Measurements from ENCODE around the gene COL6A1.

DNA sequence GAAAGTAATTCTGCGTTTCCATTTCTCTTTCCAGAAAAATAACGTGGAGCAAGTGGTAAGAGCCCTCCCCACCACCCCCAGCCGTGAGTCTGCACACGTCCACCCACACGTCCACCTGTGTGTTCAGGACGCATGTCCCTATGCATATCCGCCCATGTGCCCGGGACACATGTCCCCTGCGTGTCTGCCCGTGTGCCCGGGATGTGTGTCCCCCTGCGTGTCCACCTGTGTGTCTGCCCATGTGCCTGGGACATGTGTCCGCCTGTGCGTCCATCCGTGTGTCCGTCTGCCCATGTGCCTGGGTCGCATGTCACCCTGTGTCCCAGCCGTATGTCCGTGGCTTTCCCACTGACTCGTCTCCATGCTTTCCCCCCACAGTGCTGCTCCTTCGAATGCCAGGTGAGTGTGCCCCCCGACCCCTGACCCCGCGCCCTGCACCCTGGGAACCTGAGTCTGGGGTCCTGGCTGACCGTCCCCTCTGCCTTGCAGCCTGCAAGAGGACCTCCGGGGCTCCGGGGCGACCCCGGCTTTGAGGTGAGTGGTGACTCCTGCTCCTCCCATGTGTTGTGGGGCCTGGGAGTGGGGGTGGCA, 5.6 kb downstream of the COL6A1 start:
- TF ChIP-seq ELF1 (IDR thresholded peaks at IDR 0.05) (no peak), EP300 (IDR thresholded peaks at IDR 0.05; ENCODE audit: borderline replicate concordance in 1 of 2, low read depth in 1 of 2, low read length in 1 of 2) (no peak), PBX3 (IDR thresholded peaks at IDR 0.05) (no peak), TAF1 (IDR thresholded peaks at IDR 0.05; ENCODE audit: borderline replicate concordance, low read depth, low read length) (no peak), EZH2phosphoT487 (IDR thresholded peaks at IDR 0.05; ENCODE audit: borderline replicate concordance, low read depth) (no peak), USF1 (IDR thresholded peaks at IDR 0.05; ENCODE audit: borderline replicate concordance, low read depth) (no peak)
